ENCODE data around the gene GLIS2.

Gene GLIS2

DNA sequence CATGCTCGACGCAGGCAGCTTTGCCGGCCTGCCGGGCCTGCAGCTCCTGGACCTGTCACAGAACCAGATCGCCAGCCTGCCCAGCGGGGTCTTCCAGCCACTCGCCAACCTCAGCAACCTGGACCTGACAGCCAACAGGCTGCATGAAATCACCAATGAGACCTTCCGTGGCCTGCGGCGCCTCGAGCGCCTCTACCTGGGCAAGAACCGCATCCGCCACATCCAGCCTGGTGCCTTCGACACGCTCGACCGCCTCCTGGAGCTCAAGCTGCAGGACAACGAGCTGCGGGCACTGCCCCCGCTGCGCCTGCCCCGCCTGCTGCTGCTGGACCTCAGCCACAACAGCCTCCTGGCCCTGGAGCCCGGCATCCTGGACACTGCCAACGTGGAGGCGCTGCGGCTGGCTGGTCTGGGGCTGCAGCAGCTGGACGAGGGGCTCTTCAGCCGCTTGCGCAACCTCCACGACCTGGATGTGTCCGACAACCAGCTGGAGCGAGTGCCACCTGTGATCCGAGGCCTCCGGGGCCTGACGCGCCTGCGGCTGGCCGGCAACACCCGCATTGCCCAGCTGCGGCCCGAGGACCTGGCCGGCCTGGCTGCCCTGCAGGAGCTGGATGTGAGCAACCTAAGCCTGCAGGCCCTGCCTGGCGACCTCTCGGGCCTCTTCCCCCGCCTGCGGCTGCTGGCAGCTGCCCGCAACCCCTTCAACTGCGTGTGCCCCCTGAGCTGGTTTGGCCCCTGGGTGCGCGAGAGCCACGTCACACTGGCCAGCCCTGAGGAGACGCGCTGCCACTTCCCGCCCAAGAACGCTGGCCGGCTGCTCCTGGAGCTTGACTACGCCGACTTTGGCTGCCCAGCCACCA, 65.4 kb downstream of the GLIS2 start:
- TF ChIP-seq, protein P1, sequence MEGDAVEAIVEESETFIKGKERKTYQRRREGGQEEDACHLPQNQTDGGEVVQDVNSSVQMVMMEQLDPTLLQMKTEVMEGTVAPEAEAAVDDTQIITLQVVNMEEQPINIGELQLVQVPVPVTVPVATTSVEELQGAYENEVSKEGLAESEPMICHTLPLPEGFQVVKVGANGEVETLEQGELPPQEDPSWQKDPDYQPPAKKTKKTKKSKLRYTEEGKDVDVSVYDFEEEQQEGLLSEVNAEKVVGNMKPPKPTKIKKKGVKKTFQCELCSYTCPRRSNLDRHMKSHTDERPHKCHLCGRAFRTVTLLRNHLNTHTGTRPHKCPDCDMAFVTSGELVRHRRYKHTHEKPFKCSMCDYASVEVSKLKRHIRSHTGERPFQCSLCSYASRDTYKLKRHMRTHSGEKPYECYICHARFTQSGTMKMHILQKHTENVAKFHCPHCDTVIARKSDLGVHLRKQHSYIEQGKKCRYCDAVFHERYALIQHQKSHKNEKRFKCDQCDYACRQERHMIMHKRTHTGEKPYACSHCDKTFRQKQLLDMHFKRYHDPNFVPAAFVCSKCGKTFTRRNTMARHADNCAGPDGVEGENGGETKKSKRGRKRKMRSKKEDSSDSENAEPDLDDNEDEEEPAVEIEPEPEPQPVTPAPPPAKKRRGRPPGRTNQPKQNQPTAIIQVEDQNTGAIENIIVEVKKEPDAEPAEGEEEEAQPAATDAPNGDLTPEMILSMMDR (conservative IDR thresholded peaks at IDR 0.05): no peak
- no peak for TF ChIP-seq ZFX (IDR thresholded peaks at IDR 0.05)
- H3K27ac ChIP-seq: no peak overlapping the region

DNA sequence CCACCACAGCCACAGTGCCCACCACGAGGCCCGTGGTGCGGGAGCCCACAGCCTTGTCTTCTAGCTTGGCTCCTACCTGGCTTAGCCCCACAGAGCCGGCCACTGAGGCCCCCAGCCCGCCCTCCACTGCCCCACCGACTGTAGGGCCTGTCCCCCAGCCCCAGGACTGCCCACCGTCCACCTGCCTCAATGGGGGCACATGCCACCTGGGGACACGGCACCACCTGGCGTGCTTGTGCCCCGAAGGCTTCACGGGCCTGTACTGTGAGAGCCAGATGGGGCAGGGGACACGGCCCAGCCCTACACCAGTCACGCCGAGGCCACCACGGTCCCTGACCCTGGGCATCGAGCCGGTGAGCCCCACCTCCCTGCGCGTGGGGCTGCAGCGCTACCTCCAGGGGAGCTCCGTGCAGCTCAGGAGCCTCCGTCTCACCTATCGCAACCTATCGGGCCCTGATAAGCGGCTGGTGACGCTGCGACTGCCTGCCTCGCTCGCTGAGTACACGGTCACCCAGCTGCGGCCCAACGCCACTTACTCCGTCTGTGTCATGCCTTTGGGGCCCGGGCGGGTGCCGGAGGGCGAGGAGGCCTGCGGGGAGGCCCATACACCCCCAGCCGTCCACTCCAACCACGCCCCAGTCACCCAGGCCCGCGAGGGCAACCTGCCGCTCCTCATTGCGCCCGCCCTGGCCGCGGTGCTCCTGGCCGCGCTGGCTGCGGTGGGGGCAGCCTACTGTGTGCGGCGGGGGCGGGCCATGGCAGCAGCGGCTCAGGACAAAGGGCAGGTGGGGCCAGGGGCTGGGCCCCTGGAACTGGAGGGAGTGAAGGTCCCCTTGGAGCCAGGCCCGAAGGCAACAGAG, 66.3 kb downstream of the GLIS2 start:
- no peak overlapping the region for H3K27ac ChIP-seq
- TF ChIP-seq, protein P1 (conservative IDR thresholded peaks at IDR 0.05): no peak
- TF ChIP-seq ZFX (IDR thresholded peaks at IDR 0.05): no peak

DNA sequence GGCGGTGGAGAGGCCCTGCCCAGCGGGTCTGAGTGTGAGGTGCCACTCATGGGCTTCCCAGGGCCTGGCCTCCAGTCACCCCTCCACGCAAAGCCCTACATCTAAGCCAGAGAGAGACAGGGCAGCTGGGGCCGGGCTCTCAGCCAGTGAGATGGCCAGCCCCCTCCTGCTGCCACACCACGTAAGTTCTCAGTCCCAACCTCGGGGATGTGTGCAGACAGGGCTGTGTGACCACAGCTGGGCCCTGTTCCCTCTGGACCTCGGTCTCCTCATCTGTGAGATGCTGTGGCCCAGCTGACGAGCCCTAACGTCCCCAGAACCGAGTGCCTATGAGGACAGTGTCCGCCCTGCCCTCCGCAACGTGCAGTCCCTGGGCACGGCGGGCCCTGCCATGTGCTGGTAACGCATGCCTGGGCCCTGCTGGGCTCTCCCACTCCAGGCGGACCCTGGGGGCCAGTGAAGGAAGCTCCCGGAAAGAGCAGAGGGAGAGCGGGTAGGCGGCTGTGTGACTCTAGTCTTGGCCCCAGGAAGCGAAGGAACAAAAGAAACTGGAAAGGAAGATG, 67.0 kb downstream of the GLIS2 start:
- no peak overlapping the region for H3K27ac ChIP-seq

DNA sequence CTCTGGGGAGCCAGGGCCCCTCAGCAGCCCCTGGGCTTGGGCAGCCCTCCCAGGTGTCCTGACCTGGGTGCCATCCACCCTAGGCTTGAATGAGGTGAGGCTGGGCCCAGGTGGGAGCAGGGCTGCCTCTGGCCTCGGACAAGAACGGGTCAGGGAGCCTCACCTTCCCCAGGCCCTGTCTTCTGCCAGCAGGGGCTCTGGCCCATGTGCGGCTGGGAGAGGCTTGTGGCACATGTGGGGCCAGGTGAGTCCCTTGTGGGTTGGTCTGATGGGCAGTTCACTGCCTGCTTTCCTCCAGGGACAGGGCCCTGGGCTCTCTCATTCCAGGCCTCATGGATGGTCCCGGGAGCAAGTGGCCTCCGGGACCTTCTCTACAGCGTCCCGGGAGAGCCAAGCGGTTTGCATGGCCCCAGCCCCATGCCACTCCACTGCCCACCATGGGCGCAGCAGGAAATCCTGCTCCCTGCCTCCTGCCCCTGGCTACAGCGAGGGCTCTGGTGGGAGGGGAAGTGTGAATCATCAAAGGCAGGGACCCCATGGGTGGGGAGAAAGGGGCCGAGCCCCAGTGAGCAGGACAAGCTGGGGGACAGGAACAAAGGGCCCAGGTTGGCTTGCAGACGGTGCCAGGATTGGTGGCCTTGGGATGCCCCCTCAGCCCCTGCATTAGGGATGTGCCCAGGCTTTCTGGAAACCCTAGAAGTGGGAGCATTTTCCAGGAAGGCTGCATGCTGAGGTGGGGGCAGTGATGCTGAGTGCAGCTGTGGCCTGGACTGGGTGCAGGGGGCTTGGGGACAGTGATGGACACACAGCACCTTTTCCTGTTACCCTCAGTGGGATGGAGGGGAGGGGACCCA, 68.0 kb downstream of the GLIS2 start:
- H3K27ac ChIP-seq: no peak overlapping the region
- no peak for TF ChIP-seq ZFX (IDR thresholded peaks at IDR 0.05)
- TF ChIP-seq, protein P1 (conservative IDR thresholded peaks at IDR 0.05): no peak

More for the DNA sequence above, 67.0 kb downstream of the GLIS2 start:
- TF ChIP-seq, protein P1 (conservative IDR thresholded peaks at IDR 0.05): no peak
- TF ChIP-seq ZFX (IDR thresholded peaks at IDR 0.05): no peak

DNA sequence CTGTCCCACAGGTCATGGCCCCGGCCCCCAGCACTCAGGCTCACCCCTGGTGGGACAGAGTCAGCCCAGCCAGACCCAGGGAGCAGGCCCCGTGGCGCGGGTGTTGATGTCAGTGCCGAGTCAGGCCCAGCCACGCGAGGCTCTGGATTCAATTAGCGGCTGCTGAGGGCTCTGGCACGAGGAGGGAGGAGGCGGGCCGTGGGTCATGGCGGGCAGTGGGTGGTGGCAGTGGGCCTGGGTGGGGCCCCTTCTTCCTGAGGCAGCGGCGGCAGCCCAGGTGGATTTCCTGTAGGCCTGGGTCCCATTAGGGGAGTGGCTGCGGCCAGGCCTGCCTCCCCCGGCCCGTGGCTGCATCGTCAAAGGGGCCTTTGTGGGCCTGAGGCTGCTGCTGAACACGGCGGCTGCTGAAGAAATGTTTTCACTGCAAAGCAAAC, 68.7 kb downstream of the GLIS2 start:
- H3K27ac ChIP-seq: no peak overlapping the region
- TF ChIP-seq ZFX (IDR thresholded peaks at IDR 0.05): no peak
- TF ChIP-seq, protein P1 (conservative IDR thresholded peaks at IDR 0.05): no peak

DNA sequence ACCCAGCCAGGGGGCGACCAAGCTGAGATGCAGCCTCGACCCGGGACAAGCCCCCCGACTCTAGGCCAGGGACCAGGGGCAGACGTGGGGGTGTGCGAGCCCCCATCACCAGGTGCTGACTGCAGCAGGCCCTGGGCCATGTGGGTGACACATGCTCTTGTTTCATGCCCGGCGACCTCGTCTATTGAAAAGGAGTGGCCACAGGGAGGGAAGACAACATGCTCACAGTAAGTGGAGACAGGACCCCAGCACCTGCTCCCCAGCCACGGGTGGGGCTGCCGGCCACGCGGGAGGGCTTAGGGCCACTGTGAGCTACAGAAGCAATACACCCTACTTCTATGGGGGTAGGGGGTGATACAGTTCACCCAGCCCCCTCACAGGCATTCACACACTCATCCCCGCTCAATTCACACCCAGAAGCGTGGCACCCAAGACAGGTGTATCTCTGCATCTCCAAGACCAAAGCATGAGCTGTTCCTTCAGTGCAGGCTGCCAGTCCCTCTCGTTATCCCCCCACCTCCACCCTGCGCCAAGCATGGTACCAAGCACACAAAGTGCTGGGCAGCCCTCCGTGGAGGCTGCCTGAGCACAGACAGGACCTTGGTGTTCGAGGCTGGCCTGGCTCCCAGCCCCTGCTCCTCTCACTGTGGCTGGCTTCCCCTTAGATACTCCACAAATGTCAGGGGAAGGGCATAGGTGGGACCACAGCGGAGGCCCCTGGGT, 69.4 kb downstream of the GLIS2 start:
- no peak overlapping the region for H3K27ac ChIP-seq
- no peak for TF ChIP-seq ZFX (IDR thresholded peaks at IDR 0.05)

Data from C4-2B (cell line).